K562 (cell line): ENCODE data around the gene MYO3A. TPM values are rescaled to one million over a fixed set of nuclear protein-coding genes. Genes with fewer than 3 reads are reported as not detected.

ENCODE experiments used
- MGA ChIP-seq: fragments of 450-650 bp; IDR thresholded peaks from 2 replicates; pipeline ENCODE4 v1.6.1; 2016; ENCODE audit warnings: mild to moderate bottlenecking, moderate library complexity
- PTRF ChIP-seq: fragments of 450-650 bp; IDR thresholded peaks from 2 replicates; pipeline ENCODE4 v1.6.1; 2016; ENCODE audit warnings: mild to moderate bottlenecking, missing genetic modification characterization, missing compliant biosample characterization
- USF1 ChIP-seq: sonication (generic); formaldehyde crosslinking; IDR thresholded peaks from 2 replicates; pipeline ENCODE4 v1.9.0; 2022; ENCODE audit warnings: mild to moderate bottlenecking, missing genetic modification reagents
- polyA plus RNA-seq, 8 experiments: library from polyadenylated mRNA; depleted of rRNA in 4 of 8; stranded (reverse) in 5 of 8; unstranded in 3 of 8; fragments of >200 nt; fragmentation: Nextera tagmentation in 2 of 8; fragmentation: Illumina TruSeq in 1 of 8; extraction: Ambion mirVana in 2 of 8; extraction: Trizol in 1 of 8; gene quantifications; 2 replicates each; pipeline versions ENCODE4 v1.2.1 to v1.2.3, GENCODE V29; 2011 to 2014; ENCODE audit warnings: inconsistent platforms in 1 of 8, missing spikeins in 1 of 8
- total RNA-seq, 7 experiments: library from RNA; depleted of rRNA in 6 of 7; stranded (reverse); fragments of >200 nt in 6 of 7; fragmentation: Illumina TruSeq in 2 of 7; extraction: Trizol in 2 of 7; gene quantifications; 2 replicates each; pipeline versions ENCODE4 v1.2.1 to v1.2.3, GENCODE V29; 2011 to 2021; ENCODE audit warnings: low replicate concordance in 1 of 7

Gene MYO3A
- total and polyA plus RNA-seq, 9 of the 15 experiments (the other 6 are each of a cell fraction or from before 2014, with no cell fraction given): not detected

DNA sequence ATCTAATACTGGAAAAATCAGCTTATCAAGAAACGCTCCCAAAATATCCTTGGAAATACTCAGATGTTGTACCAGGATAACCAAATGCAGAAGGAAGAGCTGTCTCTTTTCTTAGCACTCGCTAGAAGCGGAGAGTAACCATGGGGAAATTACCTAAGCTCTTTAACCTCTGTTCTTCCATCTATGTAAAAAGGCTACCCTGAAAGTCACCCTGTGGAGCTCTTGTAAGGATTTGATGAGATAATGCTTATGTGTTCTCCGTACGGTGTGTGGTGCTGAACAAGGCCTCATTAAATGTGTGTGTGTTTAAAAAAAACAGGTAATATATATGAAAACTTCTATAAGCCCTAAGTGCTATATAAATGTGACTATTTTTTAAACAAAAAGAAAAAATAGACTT, 38.2 kb upstream of the MYO3A start (continued):
- no peak for TF ChIP-seq MGA
- no peak for TF ChIP-seq USF1 (CRISPR knock-in tag)
- no peak for TF ChIP-seq PTRF (tag)
